ENCODE data around the gene AOC1. TPM values are rescaled to one million over a fixed set of nuclear protein-coding genes. Genes with fewer than 3 reads are reported as not detected.

Gene AOC1
- total RNA-seq, 2 experiments from 2014 or later: not detected

Other genes with a start within 250 kb of the AOC1 start
- 10 to 100 TPM; 84.9 to 85.9 TPM for gene GIMAP6, start 220.1 kb upstream of the AOC1 start, total RNA-seq
- 100 to 1,000 TPM; 113 to 120 TPM for gene GIMAP2, start 166.8 kb upstream of the AOC1 start, total RNA-seq
- gene GIMAP1, start 135.9 kb upstream of the AOC1 start, total RNA-seq: 10 to 100 TPM; 18.8 to 21.0 TPM
- 10 to 100 TPM; 83.9 to 84.3 TPM for gene GIMAP5, start 115.1 kb upstream of the AOC1 start, total RNA-seq
- not detected for gene TMEM176B, start 52.2 kb upstream of the AOC1 start, total RNA-seq
- not detected for gene TMEM176A, start 51.7 kb upstream of the AOC1 start, total RNA-seq
- gene KCNH2, start 125.8 kb downstream of the AOC1 start, total RNA-seq: under 1 TPM; 0.15 to 0.38 TPM
- 10 to 100 TPM; 27.7 to 30.2 TPM for gene NOS3, start 138.5 kb downstream of the AOC1 start, total RNA-seq
- 1 to 10 TPM; 7.9 to 8.6 TPM for gene ATG9B, start 172.0 kb downstream of the AOC1 start, total RNA-seq
- gene ABCB8, start 175.9 kb downstream of the AOC1 start, total RNA-seq: 10 to 100 TPM; 51.2 to 53.3 TPM
- gene ASIC3, start 196.0 kb downstream of the AOC1 start, total RNA-seq: 1 to 10 TPM; 5.5 to 6.2 TPM
- gene CDK5, start 205.4 kb downstream of the AOC1 start, total RNA-seq: 10 to 100 TPM; 17.6 to 18.2 TPM
- 100 to 1,000 TPM in 1 of 2 experiments, 10 to 100 TPM in 1; 94.6 to 109 TPM for gene SLC4A2, start 207.1 kb downstream of the AOC1 start, total RNA-seq
- gene FASTK, start 228.3 kb downstream of the AOC1 start, total RNA-seq: 10 to 100 TPM; 70.0 to 72.7 TPM
- gene TMUB1, start 231.0 kb downstream of the AOC1 start, total RNA-seq: 10 to 100 TPM; 80.3 to 81.1 TPM
- 10 to 100 TPM; 30.1 to 31.5 TPM for gene AGAP3, start 234.0 kb downstream of the AOC1 start, total RNA-seq

All from activated CD4-positive, alpha-beta memory T cell treated with anti-CD3 and anti-CD28 coated beads, Interleukin-2, amount 10 ng/mL, durations not matched to agents 7 days and 5 days (primary cell).